HepG2 (cell line): Measurements from ENCODE around the gene HSD3B7. TPM values are rescaled to one million over a fixed set of nuclear protein-coding genes. Genes with fewer than 3 reads are reported as not detected.
A peak's percentile ranks its signal among the peaks of the same experiment; 100 is the strongest.

Experiments
- GPN1 ChIP-seq: sonication (generic); formaldehyde crosslinking; IDR thresholded peaks from 2 replicates; pipeline ENCODE4 v1.5.1; 2020; ENCODE audit warnings: missing genetic modification reagents, borderline replicate concordance
- HIC2 ChIP-seq: sonication (generic); formaldehyde crosslinking; IDR thresholded peaks from 2 replicates; pipeline ENCODE4 v1.9.0; 2022; ENCODE audit warnings: low read depth, missing genetic modification reagents
- NFIB ChIP-seq: sonication (generic); formaldehyde crosslinking; IDR thresholded peaks from 2 replicates; pipeline ENCODE4 v1.9.0; 2021; ENCODE audit warnings: missing genetic modification reagents, mild to moderate bottlenecking, borderline replicate concordance
- TFDP1 ChIP-seq: IDR thresholded peaks from 2 replicates; pipeline ENCODE4 v1.6.1; 2016; ENCODE audit warnings: missing compliant biosample characterization, missing genetic modification reagents, borderline replicate concordance
- WIZ ChIP-seq: sonication (generic); formaldehyde crosslinking; IDR thresholded peaks from 2 replicates; pipeline ENCODE4 v1.5.1; 2020; ENCODE audit warnings: mild to moderate bottlenecking, missing genetic modification reagents
- YY1 ChIP-seq: IDR thresholded peaks from 2 replicates; pipeline ENCODE4 v1.6.1; 2011; ENCODE audit warnings: low read length, low read depth, moderate library complexity, mild to moderate bottlenecking; ENCODE audit not compliant: insufficient read depth, insufficient replicate concordance
- ZFP62 ChIP-seq: sonication (generic); formaldehyde crosslinking; IDR thresholded peaks from 2 replicates; pipeline ENCODE4 v1.4.0; 2020; ENCODE audit warnings: missing genetic modification reagents
- ZMYM2 ChIP-seq: sonication (generic); formaldehyde crosslinking; IDR thresholded peaks from 2 replicates; pipeline ENCODE4 v1.8.0; 2022; ENCODE audit warnings: mild to moderate bottlenecking, missing genetic modification reagents
- ZNF20 ChIP-seq: sonication (generic); formaldehyde crosslinking; IDR thresholded peaks from 2 replicates; pipeline ENCODE4 v1.4.0; 2020; ENCODE audit warnings: mild to moderate bottlenecking, moderate library complexity, missing genetic modification reagents
- ZNF280D ChIP-seq: sonication (generic); formaldehyde crosslinking; IDR thresholded peaks from 2 replicates; pipeline ENCODE4 v1.5.1; 2020; ENCODE audit warnings: mild to moderate bottlenecking, missing genetic modification reagents
- ZNF468 ChIP-seq: sonication (generic); formaldehyde crosslinking; IDR thresholded peaks from 2 replicates; pipeline ENCODE4 v1.8.0; 2022; ENCODE audit warnings: mild to moderate bottlenecking, moderate library complexity, missing genetic modification reagents
- ZNF549 ChIP-seq: sonication (generic); formaldehyde crosslinking; IDR thresholded peaks from 2 replicates; pipeline ENCODE4 v1.5.0; 2020; ENCODE audit warnings: missing genetic modification reagents
- ZNF878 ChIP-seq: sonication (generic); formaldehyde crosslinking; IDR thresholded peaks from 2 replicates; pipeline ENCODE4 v1.8.1; 2023; ENCODE audit warnings: mild to moderate bottlenecking, missing genetic modification reagents, moderate library complexity
- ZSCAN20 ChIP-seq: sonication (generic); formaldehyde crosslinking; IDR thresholded peaks from 2 replicates; pipeline ENCODE4 v1.4.0; 2020; ENCODE audit warnings: missing genetic modification reagents, mild to moderate bottlenecking, borderline replicate concordance
- polyA plus RNA-seq, 8 experiments: library from polyadenylated mRNA; depleted of rRNA in 3 of 8; stranded (reverse) in 7 of 8; unstranded in 1 of 8; fragments of >200 nt; fragmentation: Illumina TruSeq in 4 of 8; extraction: Trizol in 4 of 8; gene quantifications; 2 replicates each; pipeline versions ENCODE4 v1.2.1 to v1.2.3, GENCODE V29; 2011 to 2016; ENCODE audit warnings: low read depth in 4 of 8, missing spikeins in 1 of 8, mixed read lengths in 1 of 8; ENCODE audit not compliant: insufficient read depth in 1 of 8
- total RNA-seq, 5 experiments: library from RNA; depleted of rRNA; stranded (reverse); fragments of >200 nt; fragmentation: Illumina TruSeq; extraction: Trizol; gene quantifications; 2 replicates each; pipeline ENCODE4 v1.2.3, GENCODE V29; 2016; ENCODE audit warnings: low read depth in 1 of 5
- TF ChIP-seq, protein P1 (sequence below): sonication (generic); formaldehyde crosslinking; IDR thresholded peaks from 2 replicates; pipeline ENCODE4 v1.5.0; 2020; ENCODE audit warnings: mild to moderate bottlenecking, missing genetic modification reagents, borderline replicate concordance
- TF ChIP-seq, protein P2 (sequence below), 2 experiments: sonication (generic) in 1 of 2; formaldehyde crosslinking in 1 of 2; IDR thresholded peaks; 2 replicates each; pipeline versions ENCODE4 v1.4.0 to v1.6.1; 2018 to 2020; ENCODE audit warnings: missing genetic modification reagents in 2 of 2, borderline replicate concordance in 1 of 2, low read depth in 1 of 2, mild to moderate bottlenecking in 1 of 2, missing biosample characterization in 1 of 2

HSD3B7 gene
- total and polyA plus RNA-seq, 2 of the 13 experiments (the other 11 are each of a cell fraction or from before 2014, with no cell fraction given) = 32.9 to 69.7 TPM

- TF ChIP-seq ZNF280D (CRISPR knock-in tag) (no peak; the same call in 1 of the 2 replicates), ZNF878 (peak; percentile 86; the same call in 1 of the 2 replicates), HIC2 (CRISPR knock-in tag) (no peak; the same call in 1 of the 2 replicates), ZNF468 (CRISPR knock-in tag) (no peak; the same call in 1 of the 2 replicates), YY1 (peak; percentile 13), ZNF549 (CRISPR knock-in tag) (no peak), GPN1 (no peak), ZMYM2 (CRISPR knock-in tag) (peak; percentile 44; the same call in 1 of the 2 replicates), NFIB (CRISPR knock-in tag) (no peak), ZFP62 (CRISPR knock-in tag) (no peak), TFDP1 (peak; percentile 65; the same call in 1 of the 2 replicates), ZSCAN20 (CRISPR knock-in tag) (no peak), ZNF20 (no peak), WIZ (CRISPR knock-in tag) (peak; percentile 71; the same call in 1 of the 2 replicates)
- TF ChIP-seq, protein P1, sequence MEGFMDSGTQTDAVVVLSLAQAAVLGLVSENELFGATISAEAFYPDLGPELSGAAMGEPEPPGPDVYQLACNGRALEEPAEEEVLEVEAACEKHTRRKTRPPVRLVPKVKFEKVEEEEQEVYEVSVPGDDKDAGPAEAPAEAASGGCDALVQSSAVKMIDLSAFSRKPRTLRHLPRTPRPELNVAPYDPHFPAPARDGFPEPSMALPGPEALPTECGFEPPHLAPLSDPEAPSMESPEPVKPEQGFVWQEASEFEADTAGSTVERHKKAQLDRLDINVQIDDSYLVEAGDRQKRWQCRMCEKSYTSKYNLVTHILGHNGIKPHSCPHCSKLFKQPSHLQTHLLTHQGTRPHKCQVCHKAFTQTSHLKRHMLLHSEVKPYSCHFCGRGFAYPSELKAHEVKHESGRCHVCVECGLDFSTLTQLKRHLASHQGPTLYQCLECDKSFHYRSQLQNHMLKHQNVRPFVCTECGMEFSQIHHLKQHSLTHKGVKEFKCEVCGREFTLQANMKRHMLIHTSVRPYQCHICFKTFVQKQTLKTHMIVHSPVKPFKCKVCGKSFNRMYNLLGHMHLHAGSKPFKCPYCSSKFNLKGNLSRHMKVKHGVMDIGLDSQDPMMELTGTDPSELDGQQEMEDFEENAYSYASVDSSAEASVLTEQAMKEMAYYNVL (CRISPR knock-in tag) = peak; percentile 96
- TF ChIP-seq, protein P2, sequence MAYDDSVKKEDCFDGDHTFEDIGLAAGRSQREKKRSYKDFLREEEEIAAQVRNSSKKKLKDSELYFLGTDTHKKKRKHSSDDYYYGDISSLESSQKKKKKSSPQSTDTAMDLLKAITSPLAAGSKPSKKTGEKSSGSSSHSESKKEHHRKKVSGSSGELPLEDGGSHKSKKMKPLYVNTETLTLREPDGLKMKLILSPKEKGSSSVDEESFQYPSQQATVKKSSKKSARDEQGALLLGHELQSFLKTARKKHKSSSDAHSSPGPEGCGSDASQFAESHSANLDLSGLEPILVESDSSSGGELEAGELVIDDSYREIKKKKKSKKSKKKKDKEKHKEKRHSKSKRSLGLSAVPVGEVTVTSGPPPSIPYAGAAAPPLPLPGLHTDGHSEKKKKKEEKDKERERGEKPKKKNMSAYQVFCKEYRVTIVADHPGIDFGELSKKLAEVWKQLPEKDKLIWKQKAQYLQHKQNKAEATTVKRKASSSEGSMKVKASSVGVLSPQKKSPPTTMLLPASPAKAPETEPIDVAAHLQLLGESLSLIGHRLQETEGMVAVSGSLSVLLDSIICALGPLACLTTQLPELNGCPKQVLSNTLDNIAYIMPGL (CRISPR knock-in tag; IDR thresholded peaks at IDR 0.05; ENCODE audit: borderline replicate concordance in 1 of 2, low read depth in 1 of 2) = peak; percentile 80 to 98
Measured at GRCh38 chr16:30949650-30950515, 35.1 kb upstream of the HSD3B7 start (continued).
